CD4-positive, alpha-beta T cell treated with Interleukin-4 for 4 hours (primary cell): ENCODE results near the gene ITGB7.

Experiments
- DNase-seq: peaks from one replicate; pipeline ENCODE4 v3.0.0-alpha.2; 2020

Gene ITGB7

GRCh38 chr12:53230108-53230845 lies 23.2 kb upstream of the ITGB7 start:
- no peak for DNase-seq

DNA sequence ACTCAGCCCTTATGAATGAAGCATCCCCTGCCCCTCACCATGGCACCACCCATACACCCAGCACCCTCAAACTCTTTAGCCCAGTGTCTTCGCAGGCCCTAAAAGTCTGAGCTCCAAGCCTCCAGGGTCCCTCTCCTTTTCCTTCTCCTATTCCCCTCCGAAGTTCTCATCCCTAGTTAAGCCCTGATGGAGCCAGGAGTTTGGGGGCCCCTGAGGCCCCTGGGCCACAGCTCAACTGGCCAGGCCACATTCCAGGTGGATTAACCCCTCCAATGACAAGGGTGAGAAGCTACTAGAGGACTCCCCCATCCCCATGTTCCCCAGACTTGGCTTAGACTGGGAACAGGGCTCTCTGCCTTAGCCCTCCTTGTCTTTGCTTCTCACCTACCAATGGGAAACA lies 22.4 kb upstream of the ITGB7 start:
- DNase-seq: no peak

- DNase-seq: no peak
These were observed 20.8 kb upstream of the ITGB7 start for GRCh38 chr12:53227836-53228235.

DNA sequence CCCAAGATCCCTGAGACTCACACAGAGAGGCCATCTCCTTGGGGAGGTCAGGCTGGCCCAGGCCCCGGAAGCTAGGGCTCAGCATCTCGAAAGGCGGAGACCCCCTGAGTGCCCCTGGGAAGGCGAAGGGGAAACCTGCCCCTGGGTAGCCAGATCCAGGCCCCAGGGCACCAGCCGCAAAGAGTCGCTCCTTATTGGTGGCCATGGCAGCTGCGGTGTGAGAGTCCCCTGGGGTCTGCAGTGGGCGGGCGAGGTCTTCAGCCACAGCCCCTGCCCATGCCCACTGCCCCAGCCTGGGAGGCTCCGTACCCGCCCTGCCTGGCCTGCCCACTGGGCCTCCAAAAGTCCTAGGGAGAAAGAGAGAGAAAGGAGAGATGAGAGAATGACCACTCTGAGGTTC lies 20.3 kb upstream of the ITGB7 start:
- no peak for DNase-seq

DNA sequence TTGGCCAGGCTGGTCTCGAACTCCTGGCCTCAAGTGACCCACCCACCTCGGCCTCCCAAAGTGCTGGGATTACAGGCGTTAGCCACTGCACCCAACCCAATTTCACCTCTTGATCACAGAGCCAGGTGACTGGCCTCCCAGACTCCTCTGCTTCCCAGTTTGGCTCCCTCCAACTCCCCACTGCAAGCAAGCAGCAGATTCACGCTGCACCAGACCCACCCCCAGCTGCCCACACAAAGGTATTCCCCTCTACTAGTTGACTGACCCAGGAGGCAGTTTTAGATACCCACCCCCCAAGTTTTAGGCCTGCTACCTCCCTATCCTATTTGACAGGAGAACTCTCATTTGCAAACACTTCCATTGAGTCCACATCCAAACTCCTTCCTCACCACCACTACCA lies 19.8 kb upstream of the ITGB7 start:
- no peak for DNase-seq

DNA sequence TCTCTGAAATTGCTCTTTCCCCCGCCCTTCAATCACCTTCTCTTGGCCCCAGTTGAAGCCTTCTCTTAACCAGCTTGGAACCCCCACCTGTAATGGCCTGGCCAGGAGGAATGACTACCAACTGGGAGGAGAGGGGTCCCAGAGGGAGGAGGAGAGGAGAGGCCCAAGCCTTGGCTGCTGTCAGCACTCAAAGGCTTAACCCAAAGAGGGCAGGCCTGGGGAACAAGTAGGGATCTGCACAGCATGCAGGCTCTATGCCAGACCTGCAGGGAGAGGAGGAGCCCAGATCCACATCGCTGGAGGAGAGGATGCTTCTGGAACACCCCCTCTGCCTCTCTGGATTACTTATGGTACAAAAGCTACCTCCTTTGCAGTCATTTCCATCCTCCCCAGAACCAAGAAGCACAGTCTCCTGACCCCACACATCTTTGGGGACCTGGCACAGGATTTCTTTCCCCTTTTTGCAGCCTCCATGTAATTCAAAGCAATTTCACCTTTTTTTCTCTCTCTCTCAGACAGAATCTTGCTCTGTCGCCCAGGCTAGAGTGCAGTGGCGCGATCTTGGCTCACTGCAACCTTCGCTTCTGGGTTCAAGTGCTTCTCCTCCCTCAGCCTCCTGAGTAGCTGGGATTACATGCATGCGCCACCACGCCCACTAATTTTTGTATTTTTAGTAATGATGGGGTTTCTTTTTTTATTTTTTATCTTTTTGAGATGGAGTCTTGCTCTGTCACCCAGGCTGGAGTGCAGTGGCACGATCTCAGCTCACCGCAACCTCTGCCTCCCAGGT lies 18.8 kb upstream of the ITGB7 start:
- DNase-seq: no peak

- no peak for DNase-seq
These were observed 18.0 kb upstream of the ITGB7 start for GRCh38 chr12:53224897-53225634.

DNA sequence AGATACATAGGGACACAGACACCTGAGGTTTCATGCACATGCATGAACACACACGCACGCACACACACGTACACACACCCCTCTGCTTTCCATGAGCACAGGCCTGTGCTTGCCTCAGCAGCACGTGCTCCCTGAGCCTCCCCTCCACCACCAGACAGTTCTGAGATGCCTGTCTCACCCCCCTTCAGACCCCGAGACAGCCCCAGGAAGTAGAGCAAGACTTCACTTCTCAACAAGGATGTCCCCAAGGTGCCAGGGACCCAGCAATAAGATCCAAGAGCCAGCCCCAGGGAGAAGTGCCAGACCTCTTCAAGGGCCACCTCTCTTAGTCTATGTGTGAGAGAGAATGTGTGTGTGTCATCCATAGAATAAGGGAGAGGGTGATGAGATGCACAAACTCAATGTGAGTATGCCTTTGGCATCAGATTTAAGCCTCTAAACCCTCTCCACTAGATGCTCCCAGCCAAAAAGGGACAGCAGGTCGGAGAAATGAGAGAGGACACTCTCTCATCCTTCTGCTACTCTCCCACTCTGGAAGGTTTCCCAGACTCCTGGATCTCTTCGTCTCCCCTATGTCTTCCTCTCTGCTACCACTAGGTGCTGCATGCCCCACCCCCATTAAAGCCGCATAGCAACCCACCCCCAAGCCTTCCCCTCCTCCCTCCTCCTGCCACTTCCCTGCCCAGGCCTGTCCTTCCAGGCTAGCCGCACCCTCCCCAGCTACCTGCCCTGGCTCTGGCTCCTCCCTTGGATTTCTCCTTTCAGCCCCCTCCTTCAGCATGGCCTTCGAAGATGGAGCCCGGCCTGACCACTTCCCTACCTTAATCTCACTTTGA lies 17.2 kb upstream of the ITGB7 start:
- DNase-seq: no peak

- DNase-seq: no peak
These were observed 16.5 kb upstream of the ITGB7 start for GRCh38 chr12:53223389-53224060.

- DNase-seq: no peak
These were observed 15.8 kb upstream of the ITGB7 start for GRCh38 chr12:53222806-53223261.

GRCh38 chr12:53222170-53222721 lies 15.2 kb upstream of the ITGB7 start:
- no peak for DNase-seq

- DNase-seq: peak; percentile 47
These were observed 14.4 kb upstream of the ITGB7 start for GRCh38 chr12:53221203-53222080.

GRCh38 chr12:53220694-53221202 lies 13.7 kb upstream of the ITGB7 start:
- peak; percentile 83 for DNase-seq

GRCh38 chr12:53219956-53220693 lies 13.1 kb upstream of the ITGB7 start:
- DNase-seq: peak; percentile 78

- DNase-seq: peak; percentile 41
These were observed 12.4 kb upstream of the ITGB7 start for GRCh38 chr12:53219292-53219955.

- DNase-seq: no peak
These were observed 11.7 kb upstream of the ITGB7 start for GRCh38 chr12:53218551-53219291.

DNA sequence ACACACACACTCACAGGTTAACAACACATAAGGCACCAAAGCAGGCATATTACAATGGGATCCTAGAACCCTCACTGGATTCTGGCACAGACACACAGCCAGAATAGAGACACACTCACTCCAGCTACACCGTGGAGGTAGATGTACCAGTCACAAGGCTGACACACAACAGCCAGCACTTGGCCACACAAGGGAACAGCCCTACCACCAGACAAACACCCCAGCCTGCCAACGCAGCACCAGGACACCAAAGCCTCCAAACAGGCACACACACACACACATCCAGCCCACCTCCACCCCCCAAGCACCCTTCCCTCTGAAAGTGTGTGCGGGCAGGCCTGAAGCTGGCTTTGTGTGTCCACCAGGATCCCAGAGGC lies 10.9 kb upstream of the ITGB7 start:
- DNase-seq: no peak
